Vagina (tissue), 2 donors: Measurements from ENCODE around the gene INO80C. TPM values are rescaled to one million over a fixed set of nuclear protein-coding genes. Genes with fewer than 3 reads are reported as not detected.
A peak's percentile ranks its signal among the peaks of the same experiment; 100 is the strongest.

Experiments used
- DNase-seq, 2 donors: peaks; one replicate each; pipeline ENCODE4 v3.0.0-alpha.2; 2017; ENCODE audit errors: extremely low spot score in 2 of 2
- H3K27ac ChIP-seq: fragments of 200-600 bp; sonication (generic); one replicate; pipeline ENCODE4 v1.5.1; 2019
- H3K27me3 ChIP-seq: fragments of 200-600 bp; sonication (generic); one replicate; pipeline ENCODE4 v1.5.1; 2019
- H3K36me3 ChIP-seq, 2 donors: fragments of 200-600 bp; sonication (generic); one replicate each; pipeline ENCODE4 v1.5.1; 2017 to 2019
- H3K4me1 ChIP-seq: fragments of 200-600 bp; sonication (generic); one replicate; pipeline ENCODE4 v1.5.1; 2019
- H3K4me3 ChIP-seq, 2 donors: fragments of 200-600 bp; sonication (generic); 1 replicate in 1 of 2; 2 replicates in 1 of 2; pipeline ENCODE4 v1.5.1; 2016 to 2019
- H3K9me3 ChIP-seq: fragments of 200-600 bp; sonication (generic); one replicate; pipeline ENCODE4 v1.5.1; 2019
- POLR2A ChIP-seq, 2 donors: fragments of 450-650 bp; IDR thresholded peaks; one replicate each; pipeline ENCODE4 v1.6.1; 2017; ENCODE audit warnings: antibody characterized with exemption in 2 of 2, mild to moderate bottlenecking in 2 of 2, moderate library complexity in 2 of 2
- POLR2AphosphoS5 ChIP-seq, 2 donors: sonication (generic); formaldehyde crosslinking; IDR thresholded peaks; one replicate each; pipeline ENCODE4 v1.9.0; 2017; ENCODE audit warnings: antibody characterized with exemption in 2 of 2, mild to moderate bottlenecking in 2 of 2, low read depth in 1 of 2; ENCODE audit not compliant: insufficient read depth in 1 of 2
- intact Hi-C: fragments of 100-400 bp; cut with DNase I; formaldehyde crosslinking; loops from one replicate; pipeline ENCODE4 v1.15.1; 2023
- total RNA-seq: library from RNA; depleted of rRNA; stranded (reverse); fragments of >200 nt; gene quantifications from one replicate; pipeline ENCODE4 v1.2.3, GENCODE V29; 2016
- TF ChIP-seq, protein P1 (sequence below), 3 experiments: fragments of 450-650 bp in 2 of 3; fragments of 200-600 bp in 1 of 3; sonication (generic) in 1 of 3; IDR thresholded peaks; one replicate each; pipeline ENCODE4 v1.5.1; 2017 to 2019; ENCODE audit warnings: antibody characterized with exemption in 3 of 3, mild to moderate bottlenecking in 2 of 3, moderate library complexity in 2 of 3

Gene INO80C
- total RNA-seq, 1 donor from 2014 or later: 21.1 TPM

DNA sequence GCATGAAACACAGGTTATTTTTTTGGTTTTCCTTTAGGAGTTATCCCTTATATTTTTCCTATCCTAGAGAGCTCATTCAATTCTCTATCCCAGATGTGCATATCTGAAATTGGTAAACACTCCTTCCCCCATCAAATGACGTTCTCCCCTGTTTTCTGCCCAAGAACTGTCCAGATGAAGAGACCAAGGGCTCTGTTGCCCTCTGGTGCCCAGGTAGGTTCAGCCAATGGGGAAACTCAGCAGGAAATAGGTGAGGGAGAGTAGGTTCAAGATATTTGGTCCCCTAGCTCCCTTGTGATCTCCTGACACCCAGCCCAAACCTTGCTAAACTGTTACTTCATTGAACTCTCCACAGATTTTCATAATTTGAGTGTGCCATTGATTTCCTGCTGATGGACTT is 14.1 kb upstream of the INO80C start:
- TF ChIP-seq POLR2AphosphoS5 (IDR thresholded peaks at IDR 0.05; ENCODE audit: insufficient read depth in 1 of 2, low read depth in 1 of 2) (no peak), POLR2A (IDR thresholded peaks at IDR 0.05) (no peak)
- TF ChIP-seq, protein P1, sequence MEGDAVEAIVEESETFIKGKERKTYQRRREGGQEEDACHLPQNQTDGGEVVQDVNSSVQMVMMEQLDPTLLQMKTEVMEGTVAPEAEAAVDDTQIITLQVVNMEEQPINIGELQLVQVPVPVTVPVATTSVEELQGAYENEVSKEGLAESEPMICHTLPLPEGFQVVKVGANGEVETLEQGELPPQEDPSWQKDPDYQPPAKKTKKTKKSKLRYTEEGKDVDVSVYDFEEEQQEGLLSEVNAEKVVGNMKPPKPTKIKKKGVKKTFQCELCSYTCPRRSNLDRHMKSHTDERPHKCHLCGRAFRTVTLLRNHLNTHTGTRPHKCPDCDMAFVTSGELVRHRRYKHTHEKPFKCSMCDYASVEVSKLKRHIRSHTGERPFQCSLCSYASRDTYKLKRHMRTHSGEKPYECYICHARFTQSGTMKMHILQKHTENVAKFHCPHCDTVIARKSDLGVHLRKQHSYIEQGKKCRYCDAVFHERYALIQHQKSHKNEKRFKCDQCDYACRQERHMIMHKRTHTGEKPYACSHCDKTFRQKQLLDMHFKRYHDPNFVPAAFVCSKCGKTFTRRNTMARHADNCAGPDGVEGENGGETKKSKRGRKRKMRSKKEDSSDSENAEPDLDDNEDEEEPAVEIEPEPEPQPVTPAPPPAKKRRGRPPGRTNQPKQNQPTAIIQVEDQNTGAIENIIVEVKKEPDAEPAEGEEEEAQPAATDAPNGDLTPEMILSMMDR (IDR thresholded peaks at IDR 0.05): no peak
- intact Hi-C loops: no loop called here
- DNase-seq: peak in 1 of 2 donors; percentile 40
- Histone ChIP-seq H3K9me3 (no peaks in the 10 kb centered on the region), H3K36me3 (no peaks in the 10 kb centered on the region), H3K27me3 (no peaks in the 10 kb centered on the region), H3K4me1 (peaks cover 13% of the 10 kb centered on the region), H3K27ac (no peak overlapping the region), H3K4me3 (no peak overlapping the region)

DNA sequence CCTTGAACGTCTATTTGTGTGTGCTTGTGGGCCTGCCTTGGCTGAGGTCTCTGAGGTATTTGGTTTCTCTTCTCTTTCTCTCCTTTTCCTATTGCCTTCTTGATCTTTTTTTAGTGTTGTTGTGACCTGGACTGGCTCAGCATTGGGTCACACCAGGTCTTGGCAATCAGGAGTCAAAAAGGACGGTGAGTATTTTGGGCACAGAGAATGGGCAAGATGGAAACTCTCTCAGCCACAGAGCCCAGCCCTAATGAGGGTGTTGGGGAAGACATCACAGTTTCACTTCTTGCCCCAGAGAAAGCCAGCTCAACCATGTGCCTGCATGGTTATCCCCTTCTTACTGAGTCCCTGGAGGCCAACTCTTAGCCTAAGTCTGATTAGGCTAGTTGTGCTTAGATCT is 13.7 kb upstream of the INO80C start:
- H3K27ac ChIP-seq: no peak overlapping the region
- TF ChIP-seq POLR2AphosphoS5 (IDR thresholded peaks at IDR 0.05; ENCODE audit: insufficient read depth in 1 of 2, low read depth in 1 of 2) (no peak), POLR2A (IDR thresholded peaks at IDR 0.05) (no peak)
- TF ChIP-seq, protein P1 (IDR thresholded peaks at IDR 0.05): no peak
- no peaks in the 10 kb centered on the region for H3K9me3 ChIP-seq
- H3K27me3 ChIP-seq: no peaks in the 10 kb centered on the region
- peaks cover 13% of the 10 kb centered on the region for H3K4me1 ChIP-seq
- peak in 1 of 2 donors; percentile 42 for DNase-seq
- intact Hi-C loops: no loop called here
- no peak overlapping the region for H3K4me3 ChIP-seq
- H3K36me3 ChIP-seq: no peaks in the 10 kb centered on the region

DNA sequence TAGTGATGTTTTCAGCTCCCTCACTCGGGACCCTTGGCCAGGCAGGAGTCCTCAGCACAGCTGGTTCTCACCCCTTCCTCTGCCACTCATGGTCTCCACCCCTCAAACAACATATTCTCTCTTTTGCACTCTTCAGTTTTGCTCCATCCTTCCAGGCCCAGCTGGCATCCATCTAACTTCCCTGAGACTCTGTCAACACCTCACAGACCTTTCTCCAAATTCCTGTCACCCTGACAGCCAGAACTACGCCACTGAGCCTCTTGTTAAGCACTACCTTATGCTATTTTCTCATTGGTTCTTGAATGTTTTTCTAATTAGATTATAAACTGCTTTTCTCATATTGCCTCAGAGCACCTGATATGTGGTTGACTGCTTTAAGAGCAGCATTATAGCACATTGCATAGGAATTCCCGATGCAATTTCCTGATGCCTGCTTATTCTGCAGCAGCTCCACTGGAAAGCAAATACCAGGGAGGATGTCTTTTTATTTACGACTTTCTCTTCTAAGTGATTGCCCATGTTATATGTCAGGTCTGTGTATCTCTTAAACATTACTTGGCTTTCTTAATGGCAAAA is 12.4 kb upstream of the INO80C start:
- intact Hi-C loops: no loop called here
- Histone ChIP-seq H3K4me3 (no peak overlapping the region), H3K9me3 (no peaks in the 10 kb centered on the region), H3K36me3 (no peaks in the 10 kb centered on the region), H3K27me3 (no peaks in the 10 kb centered on the region), H3K4me1 (peaks cover 2% of the 10 kb centered on the region), H3K27ac (no peak overlapping the region)
- TF ChIP-seq POLR2AphosphoS5 (IDR thresholded peaks at IDR 0.05; ENCODE audit: insufficient read depth in 1 of 2, low read depth in 1 of 2) (no peak), POLR2A (IDR thresholded peaks at IDR 0.05) (no peak)
- TF ChIP-seq, protein P1 (IDR thresholded peaks at IDR 0.05): no peak
- DNase-seq: peak in 1 of 2 donors; percentile 42

DNA sequence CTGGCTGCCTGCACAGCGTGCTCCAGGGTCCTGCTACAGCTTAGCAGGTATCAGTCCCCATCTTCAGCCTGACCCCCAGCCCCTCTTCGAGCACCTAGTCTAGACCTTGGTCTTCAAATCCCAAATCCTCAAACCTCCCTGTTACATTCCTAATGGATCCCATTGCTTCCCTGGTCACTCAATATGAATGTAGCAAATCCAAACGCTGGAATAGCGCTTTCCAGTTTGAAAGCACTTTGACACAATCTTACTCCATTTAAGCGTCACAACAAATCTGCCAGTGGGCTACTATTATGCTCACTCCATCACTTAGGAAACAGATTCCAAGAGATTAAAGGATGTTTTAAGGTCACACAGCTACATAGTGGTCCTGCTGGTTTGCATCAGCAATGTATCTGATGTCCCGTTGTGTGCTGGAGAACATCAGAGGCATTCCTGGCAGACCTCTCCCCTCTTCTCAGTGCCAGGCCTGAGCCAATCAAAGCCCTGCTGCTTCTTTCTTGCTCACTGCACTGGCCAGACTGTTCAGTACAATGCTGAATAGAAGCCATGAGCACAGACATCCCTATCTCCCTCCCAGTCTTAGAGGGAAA is 11.1 kb upstream of the INO80C start:
- TF ChIP-seq POLR2A (IDR thresholded peaks at IDR 0.05) (no peak), POLR2AphosphoS5 (IDR thresholded peaks at IDR 0.05; ENCODE audit: insufficient read depth in 1 of 2, low read depth in 1 of 2) (no peak)
- TF ChIP-seq, protein P1 (IDR thresholded peaks at IDR 0.05): no peak
- peak in 1 of 2 donors; percentile 44 for DNase-seq
- intact Hi-C loops: no loop called here
- no peak overlapping the region for H3K27ac ChIP-seq
- no peaks in the 10 kb centered on the region for H3K9me3 ChIP-seq
- no peaks in the 10 kb centered on the region for H3K4me1 ChIP-seq
- no peaks in the 10 kb centered on the region for H3K27me3 ChIP-seq
- H3K4me3 ChIP-seq: no peak overlapping the region
- H3K36me3 ChIP-seq: no peaks in the 10 kb centered on the region

DNA sequence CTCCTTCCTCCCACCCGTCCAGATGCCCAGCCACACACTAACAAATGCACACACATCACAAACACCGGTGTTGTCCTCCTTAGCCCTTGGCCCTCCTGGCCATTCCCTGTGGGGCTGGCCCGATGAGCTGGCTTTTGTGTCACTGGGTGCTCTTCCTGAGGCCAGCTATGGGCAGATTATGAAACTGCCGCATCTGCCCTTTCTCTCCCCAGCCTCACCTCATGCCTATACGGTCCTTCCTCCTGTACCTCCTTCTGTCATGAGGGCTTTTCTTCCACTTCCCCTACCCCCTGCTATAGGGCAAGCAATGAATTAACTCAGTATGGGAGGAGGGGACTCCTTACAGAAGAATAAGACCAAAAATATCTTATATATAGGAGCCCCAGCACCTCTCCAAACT is 10.3 kb upstream of the INO80C start:
- intact Hi-C loops: no loop called here
- Histone ChIP-seq H3K27ac (no peak overlapping the region), H3K36me3 (no peaks in the 10 kb centered on the region), H3K4me3 (no peak overlapping the region), H3K4me1 (no peaks in the 10 kb centered on the region), H3K27me3 (no peaks in the 10 kb centered on the region), H3K9me3 (no peaks in the 10 kb centered on the region)
- TF ChIP-seq POLR2A (IDR thresholded peaks at IDR 0.05): no peak
- TF ChIP-seq, protein P1 (IDR thresholded peaks at IDR 0.05): no peak
- no peak for TF ChIP-seq POLR2AphosphoS5 (IDR thresholded peaks at IDR 0.05; ENCODE audit: insufficient read depth in 1 of 2, low read depth in 1 of 2)
- DNase-seq: peak in 1 of 2 donors; percentile 56
